ENCODE measurements around the gene MTREX. TPM values are rescaled to one million over a fixed set of nuclear protein-coding genes. Genes with fewer than 3 reads are reported as not detected.

Gene MTREX
- total and polyA plus RNA-seq, 3 experiments from 2014 or later: 32.4 to 109 (median 98.9) TPM

GRCh38 chr5:55471468-55471867 lies 163.7 kb downstream of the MTREX start:
- Histone ChIP-seq H3K4me3 (ENCODE audit: low read length) (no peak overlapping the region), H3K4me1 (ENCODE audit: insufficient read depth, low read length) (no peaks in the 10 kb centered on the region), H3K27ac (ENCODE audit: low read depth, low read length) (no peak overlapping the region), H3K36me3 (ENCODE audit: insufficient read depth, low read length) (no peaks in the 10 kb centered on the region), H3K27me3 (ENCODE audit: insufficient read depth, low read length, poor library complexity, severe bottlenecking) (no peaks in the 10 kb centered on the region), H3K9me3 (ENCODE audit: low read length) (no peaks in the 10 kb centered on the region)
- no peaks in the 10 kb centered on the region for H3K4me1 Mint-ChIP-seq
- CTCF ChIA-PET: no interaction called here
- H3K27me3 Mint-ChIP-seq: no peaks in the 10 kb centered on the region
- POLR2A ChIA-PET: no interaction called here
- DNase-seq: no peak
- H3K4me3 Mint-ChIP-seq: no peak overlapping the region
- H3K27ac Mint-ChIP-seq: no peak overlapping the region
- H3K9me3 Mint-ChIP-seq: no peaks in the 10 kb centered on the region
- peaks cover 0 to 5% (median 0%) of the 10 kb centered on the region in 3 donors for H3K36me3 Mint-ChIP-seq

DNA sequence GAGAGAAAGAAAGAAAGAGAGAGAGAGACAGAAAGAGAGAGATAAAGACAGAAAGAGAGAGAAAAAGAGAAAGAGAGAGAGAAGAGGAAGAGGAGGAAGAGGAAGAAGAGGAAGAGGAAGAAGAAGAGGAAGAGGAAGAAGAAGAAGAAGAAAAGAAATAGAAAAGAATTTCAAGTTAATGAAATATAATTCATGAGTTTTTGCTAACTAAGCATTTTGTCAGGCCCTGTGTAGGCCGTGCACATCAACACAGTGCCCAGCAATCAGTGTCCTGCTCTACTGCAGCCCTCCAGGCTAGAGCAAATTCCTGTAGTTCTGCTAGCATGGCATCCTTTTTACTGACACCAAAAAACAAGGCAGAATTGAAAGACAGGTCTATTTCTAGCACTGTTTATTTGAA lies 164.9 kb downstream of the MTREX start:
- CTCF ChIA-PET: no interaction called here

More for the DNA sequence above, 164.9 kb downstream of the MTREX start:
- POLR2A ChIA-PET: interaction anchor here (0.6 kb wide), 1 partner anchor 216 kb away, joined by 4 read pairs; no protein-coding TSS in a partner anchor
- Histone ChIP-seq H3K36me3 (ENCODE audit: insufficient read depth, low read length) (no peaks in the 10 kb centered on the region), H3K9me3 (ENCODE audit: low read length) (no peaks in the 10 kb centered on the region), H3K27me3 (ENCODE audit: insufficient read depth, low read length, poor library complexity, severe bottlenecking) (no peaks in the 10 kb centered on the region), H3K27ac (ENCODE audit: low read depth, low read length) (no peak overlapping the region), H3K4me3 (ENCODE audit: low read length) (no peak overlapping the region), H3K4me1 (ENCODE audit: insufficient read depth, low read length) (no peaks in the 10 kb centered on the region)
- H3K4me3 Mint-ChIP-seq: no peak overlapping the region
- H3K27me3 Mint-ChIP-seq: no peaks in the 10 kb centered on the region
- peaks cover 0 to 3% (median 0%) of the 10 kb centered on the region in 3 donors for H3K36me3 Mint-ChIP-seq
- no peak overlapping the region for H3K27ac Mint-ChIP-seq
- DNase-seq: no peak
- H3K4me1 Mint-ChIP-seq: no peaks in the 10 kb centered on the region
- no peaks in the 10 kb centered on the region for H3K9me3 Mint-ChIP-seq

Other genes with a start within 250 kb of the MTREX start
- gene GZMA, start 205.3 kb upstream of the MTREX start, total RNA-seq: 10 to 100 TPM; 13.3 to 15.1 TPM
- 1,138 TPM for gene GZMA, start 205.3 kb upstream of the MTREX start, polyA plus RNA-seq
- not detected for gene GPX8, start 147.8 kb upstream of the MTREX start, total RNA-seq
- not detected for gene GPX8, start 147.8 kb upstream of the MTREX start, polyA plus RNA-seq
- gene CDC20B, start 134.8 kb upstream of the MTREX start, total RNA-seq: under 1 TPM in 1 of 2 experiments, not detected in 1; 0.16 TPM
- gene CDC20B, start 134.8 kb upstream of the MTREX start, polyA plus RNA-seq: not detected
- gene MCIDAS, start 80.7 kb upstream of the MTREX start, total RNA-seq: not detected
- not detected for gene MCIDAS, start 80.7 kb upstream of the MTREX start, polyA plus RNA-seq
- gene CCNO, start 74.4 kb upstream of the MTREX start, total RNA-seq: under 1 TPM in 1 of 2 experiments, not detected in 1; 0.20 TPM
- 0.12 TPM for gene CCNO, start 74.4 kb upstream of the MTREX start, polyA plus RNA-seq
- gene DHX29, start 295 bp upstream of the MTREX start, total RNA-seq: 10 to 100 TPM; 21.6 to 21.7 TPM
- gene DHX29, start 295 bp upstream of the MTREX start, polyA plus RNA-seq: 25.5 TPM
- 10 to 100 TPM; 14.7 to 15.5 TPM for gene PLPP1, start 227.0 kb downstream of the MTREX start, total RNA-seq
- gene PLPP1, start 227.0 kb downstream of the MTREX start, polyA plus RNA-seq: 6.7 TPM